ENCODE data around the gene MED14.

- TF ChIP-seq CTCF (conservative IDR thresholded peaks at IDR 0.05; ENCODE audit: low read depth, low read length) (no peak), POLR2A (IDR thresholded peaks at IDR 0.05; ENCODE audit: low read depth, low read length) (no peak), RAD21 (IDR thresholded peaks at IDR 0.05; ENCODE audit: low read length) (no peak), USF2 (IDR thresholded peaks at IDR 0.05; ENCODE audit: low read depth, low read length) (no peak), MAZ (IDR thresholded peaks at IDR 0.05; ENCODE audit: borderline replicate concordance, low read depth, low read length) (no peak), BHLHE40 (IDR thresholded peaks at IDR 0.05; ENCODE audit: low read depth, low read length) (no peak), RFX5 (IDR thresholded peaks at IDR 0.05; ENCODE audit: low read depth, low read length) (no peak), MXI1 (IDR thresholded peaks at IDR 0.05; ENCODE audit: borderline replicate concordance, low read depth, low read length) (no peak), RCOR1 (IDR thresholded peaks at IDR 0.05; ENCODE audit: insufficient replicate concordance, low read length) (no peak)
These were observed 26.4 kb upstream of the MED14 start for GRCh38 chrX:40761762-40762161.

Data from IMR-90 (cell line).